ENCODE results near the gene CAPG. TPM values are rescaled to one million over a fixed set of nuclear protein-coding genes. Genes with fewer than 3 reads are reported as not detected.
A peak's percentile ranks its signal among the peaks of the same experiment; 100 is the strongest.

Gene CAPG
- total and polyA plus RNA-seq, 10 of the 15 experiments (the other 5 are each of a cell fraction or from before 2014, with no cell fraction given): 26.3 to 192 (median 100) TPM

GRCh38 chr2:85354286-85355072 lies 55.7 kb downstream of the CAPG start, which contains the start of the genes ELMOD3 and RETSAT (continued):
- TF ChIP-seq, protein P1, sequence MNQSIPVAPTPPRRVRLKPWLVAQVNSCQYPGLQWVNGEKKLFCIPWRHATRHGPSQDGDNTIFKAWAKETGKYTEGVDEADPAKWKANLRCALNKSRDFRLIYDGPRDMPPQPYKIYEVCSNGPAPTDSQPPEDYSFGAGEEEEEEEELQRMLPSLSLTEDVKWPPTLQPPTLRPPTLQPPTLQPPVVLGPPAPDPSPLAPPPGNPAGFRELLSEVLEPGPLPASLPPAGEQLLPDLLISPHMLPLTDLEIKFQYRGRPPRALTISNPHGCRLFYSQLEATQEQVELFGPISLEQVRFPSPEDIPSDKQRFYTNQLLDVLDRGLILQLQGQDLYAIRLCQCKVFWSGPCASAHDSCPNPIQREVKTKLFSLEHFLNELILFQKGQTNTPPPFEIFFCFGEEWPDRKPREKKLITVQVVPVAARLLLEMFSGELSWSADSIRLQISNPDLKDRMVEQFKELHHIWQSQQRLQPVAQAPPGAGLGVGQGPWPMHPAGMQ (IDR thresholded peaks at IDR 0.05; ENCODE audit: borderline replicate concordance): no peak
- TF ChIP-seq RB1 (IDR thresholded peaks at IDR 0.05; ENCODE audit: borderline replicate concordance): no peak
- TF ChIP-seq SMARCA5 (IDR thresholded peaks at IDR 0.05): no peak; the same call in 1 of the 2 replicates
- TF ChIP-seq CREB1 (IDR thresholded peaks at IDR 0.05; ENCODE audit: low read depth): no peak; the same call in 1 of the 2 replicates
- peak; percentile 72; the same call in 1 of the 2 replicates for TF ChIP-seq YY1 (IDR thresholded peaks at IDR 0.05; ENCODE audit: low read depth, low read length)
- no peak for TF ChIP-seq HDAC2 (IDR thresholded peaks at IDR 0.05)
- TF ChIP-seq CEBPB (IDR thresholded peaks at IDR 0.05; ENCODE audit: borderline replicate concordance in 1 of 2, low read depth in 2 of 2, low read length in 2 of 2): no peak
- TF ChIP-seq MYB (IDR thresholded peaks at IDR 0.05; ENCODE audit: borderline replicate concordance, low read depth, low read length): no peak
- no peak for TF ChIP-seq ZNF217 (IDR thresholded peaks at IDR 0.05)
- TF ChIP-seq ESRRA (IDR thresholded peaks at IDR 0.05; ENCODE audit: low read length): no peak
- 0 out of 2 replicates have a peak, but pooled peaks have one; percentile 46 for TF ChIP-seq HDGF (IDR thresholded peaks at IDR 0.05)
- no peak for TF ChIP-seq RBBP5 (conservative IDR thresholded peaks at IDR 0.05)
- TF ChIP-seq, protein P2, sequence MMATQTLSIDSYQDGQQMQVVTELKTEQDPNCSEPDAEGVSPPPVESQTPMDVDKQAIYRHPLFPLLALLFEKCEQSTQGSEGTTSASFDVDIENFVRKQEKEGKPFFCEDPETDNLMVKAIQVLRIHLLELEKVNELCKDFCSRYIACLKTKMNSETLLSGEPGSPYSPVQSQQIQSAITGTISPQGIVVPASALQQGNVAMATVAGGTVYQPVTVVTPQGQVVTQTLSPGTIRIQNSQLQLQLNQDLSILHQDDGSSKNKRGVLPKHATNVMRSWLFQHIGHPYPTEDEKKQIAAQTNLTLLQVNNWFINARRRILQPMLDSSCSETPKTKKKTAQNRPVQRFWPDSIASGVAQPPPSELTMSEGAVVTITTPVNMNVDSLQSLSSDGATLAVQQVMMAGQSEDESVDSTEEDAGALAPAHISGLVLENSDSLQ (IDR thresholded peaks at IDR 0.05): peak; percentile 63
- TF ChIP-seq, protein P3, sequence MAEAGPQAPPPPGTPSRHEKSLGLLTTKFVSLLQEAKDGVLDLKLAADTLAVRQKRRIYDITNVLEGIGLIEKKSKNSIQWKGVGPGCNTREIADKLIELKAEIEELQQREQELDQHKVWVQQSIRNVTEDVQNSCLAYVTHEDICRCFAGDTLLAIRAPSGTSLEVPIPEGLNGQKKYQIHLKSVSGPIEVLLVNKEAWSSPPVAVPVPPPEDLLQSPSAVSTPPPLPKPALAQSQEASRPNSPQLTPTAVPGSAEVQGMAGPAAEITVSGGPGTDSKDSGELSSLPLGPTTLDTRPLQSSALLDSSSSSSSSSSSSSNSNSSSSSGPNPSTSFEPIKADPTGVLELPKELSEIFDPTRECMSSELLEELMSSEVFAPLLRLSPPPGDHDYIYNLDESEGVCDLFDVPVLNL (IDR thresholded peaks at IDR 0.05; ENCODE audit: low read depth, low read length): peak; percentile 78
- TF ChIP-seq DPF2 (IDR thresholded peaks at IDR 0.05): no peak
- no peak for TF ChIP-seq ZBTB11 (CRISPR knock-in tag; IDR thresholded peaks at IDR 0.05)
- TF ChIP-seq, protein P4, sequence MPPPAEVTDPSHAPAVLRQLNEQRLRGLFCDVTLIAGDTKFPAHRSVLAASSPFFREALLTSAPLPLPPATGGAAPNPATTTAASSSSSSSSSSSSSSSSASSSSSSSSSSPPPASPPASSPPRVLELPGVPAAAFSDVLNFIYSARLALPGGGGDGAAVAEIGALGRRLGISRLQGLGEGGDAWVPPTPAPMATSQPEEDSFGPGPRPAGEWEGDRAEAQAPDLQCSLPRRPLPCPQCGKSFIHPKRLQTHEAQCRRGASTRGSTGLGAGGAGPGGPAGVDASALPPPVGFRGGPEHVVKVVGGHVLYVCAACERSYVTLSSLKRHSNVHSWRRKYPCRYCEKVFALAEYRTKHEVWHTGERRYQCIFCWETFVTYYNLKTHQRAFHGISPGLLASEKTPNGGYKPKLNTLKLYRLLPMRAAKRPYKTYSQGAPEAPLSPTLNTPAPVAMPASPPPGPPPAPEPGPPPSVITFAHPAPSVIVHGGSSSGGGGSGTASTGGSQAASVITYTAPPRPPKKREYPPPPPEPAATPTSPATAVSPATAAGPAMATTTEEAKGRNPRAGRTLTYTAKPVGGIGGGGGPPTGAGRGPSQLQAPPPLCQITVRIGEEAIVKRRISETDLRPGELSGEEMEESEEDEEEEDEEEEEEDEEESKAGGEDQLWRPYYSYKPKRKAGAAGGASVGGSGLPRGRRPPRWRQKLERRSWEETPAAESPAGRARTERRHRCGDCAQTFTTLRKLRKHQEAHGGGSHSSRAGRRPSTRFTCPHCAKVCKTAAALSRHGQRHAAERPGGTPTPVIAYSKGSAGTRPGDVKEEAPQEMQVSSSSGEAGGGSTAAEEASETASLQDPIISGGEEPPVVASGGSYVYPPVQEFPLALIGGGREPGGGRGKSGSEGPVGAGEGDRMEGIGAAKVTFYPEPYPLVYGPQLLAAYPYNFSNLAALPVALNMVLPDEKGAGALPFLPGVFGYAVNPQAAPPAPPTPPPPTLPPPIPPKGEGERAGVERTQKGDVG (CRISPR knock-in tag; IDR thresholded peaks at IDR 0.05): no peak
- no peak for TF ChIP-seq BCL11A (IDR thresholded peaks at IDR 0.05; ENCODE audit: low read depth, low read length)
- TF ChIP-seq ZNF207 (IDR thresholded peaks at IDR 0.05; ENCODE audit: borderline replicate concordance): peak; percentile 44; the same call in 1 of the 2 replicates
- peak; percentile 49; the same call in 1 of the 2 replicates for TF ChIP-seq ATF7 (IDR thresholded peaks at IDR 0.05; ENCODE audit: low read depth)
- TF ChIP-seq FOS (IDR thresholded peaks at IDR 0.05; ENCODE audit: borderline replicate concordance, extremely low read depth, insufficient read length): no peak
